Keratinocyte (primary cell): ENCODE results near the gene DECR2. TPM values are rescaled to one million over a fixed set of nuclear protein-coding genes. Genes with fewer than 3 reads are reported as not detected.

Source experiments
- DNase-seq: peaks from one replicate; pipeline ENCODE4 v3.0.0-alpha.2; 2011; ENCODE audit warnings: low read depth, missing footprints, low spot score
- FAIRE-seq: peaks from 2 replicates; lab custom pipeline; 2011; peaks lifted over from hg19 to GRCh38; lab: Jason Lieb, UNC
- H2AFZ ChIP-seq: 2 replicates; pipeline ENCODE4 v1.6.0; 2012; ENCODE audit warnings: low read length, control low read depth, inconsistent platforms; ENCODE audit not compliant: control insufficient read depth
- H3K27ac ChIP-seq: 2 replicates; pipeline ENCODE4 v1.5.1; 2011; ENCODE audit warnings: low read length; ENCODE audit not compliant: control insufficient read depth, insufficient read depth
- H3K27me3 ChIP-seq: 3 replicates; pipeline ENCODE4 v1.6.0; 2011; ENCODE audit warnings: low read length; ENCODE audit not compliant: control insufficient read depth, insufficient read depth; ENCODE audit errors: extremely low read depth
- H3K36me3 ChIP-seq, 2 experiments: 2 replicates in 1 of 2; 3 replicates in 1 of 2; pipeline ENCODE4 v1.5.1; 2011; ENCODE audit warnings: low read length in 2 of 2, mild to moderate bottlenecking in 1 of 2; ENCODE audit not compliant: control insufficient read depth in 2 of 2, insufficient read depth in 2 of 2; ENCODE audit errors: extremely low read depth in 1 of 2
- H3K4me1 ChIP-seq: 3 replicates; pipeline ENCODE4 v1.5.1; 2011; ENCODE audit warnings: low read length; ENCODE audit not compliant: control insufficient read depth, insufficient read depth; ENCODE audit errors: extremely low read depth
- H3K4me2 ChIP-seq: 3 replicates; pipeline ENCODE4 v1.6.0; 2011; ENCODE audit warnings: low read depth, low read length; ENCODE audit not compliant: control insufficient read depth, insufficient read depth; ENCODE audit errors: extremely low read depth
- H3K4me3 ChIP-seq, 3 experiments: fragments of 200-600 bp in 1 of 3; sonication (generic) in 1 of 3; 2 replicates in 2 of 3; 3 replicates in 1 of 3; pipeline ENCODE4 v1.5.1; 2011 to 2016; ENCODE audit warnings: low read length in 3 of 3, mild to moderate bottlenecking in 3 of 3, control low read depth in 2 of 3, inconsistent platforms in 1 of 3, low read depth in 1 of 3, mixed read lengths in 1 of 3, mixed run types in 1 of 3, moderate library complexity in 1 of 3; ENCODE audit not compliant: control insufficient read depth in 2 of 3, insufficient read depth in 2 of 3; ENCODE audit errors: extremely low read depth in 1 of 3
- H3K79me2 ChIP-seq: 2 replicates; pipeline ENCODE4 v1.6.0; 2012; ENCODE audit warnings: low read length; ENCODE audit not compliant: control insufficient read depth, insufficient read depth
- H3K9ac ChIP-seq: 3 replicates; pipeline ENCODE4 v1.6.0; 2011; ENCODE audit warnings: low read length; ENCODE audit not compliant: control insufficient read depth, insufficient read depth; ENCODE audit errors: extremely low read depth
- H3K9me1 ChIP-seq: 3 replicates; pipeline ENCODE4 v1.6.0; 2011; ENCODE audit warnings: low read length; ENCODE audit not compliant: control insufficient read depth, insufficient read depth; ENCODE audit errors: extremely low read depth
- H3K9me3 ChIP-seq: 2 replicates; pipeline ENCODE4 v1.5.1; 2012; ENCODE audit warnings: low read depth, low read length; ENCODE audit not compliant: control insufficient read depth
- H4K20me1 ChIP-seq: 3 replicates; pipeline ENCODE4 v1.6.0; 2011; ENCODE audit warnings: low read length; ENCODE audit not compliant: control insufficient read depth, insufficient read depth; ENCODE audit errors: extremely low read depth
- EZH2 ChIP-seq: IDR thresholded peaks from one replicate; pipeline ENCODE4 v1.6.1; 2012; ENCODE audit warnings: inconsistent platforms, mild to moderate bottlenecking, low read length, moderate library complexity
- dilution Hi-C: fragments of 300-500 bp; cut with MboI; formaldehyde crosslinking; loops from one replicate; pipeline ENCODE4 v1.7.0; 2020; ENCODE audit warnings: low sequenced_read_pairs; ENCODE audit not compliant: extremely low pct_ligation_motif_present
- polyA plus RNA-seq, 5 experiments: library from polyadenylated mRNA; depleted of rRNA in 3 of 5; stranded (reverse) in 3 of 5; stranded (forward) in 1 of 5; unstranded in 1 of 5; fragments of >200 nt; gene quantifications; 1 replicate in 1 of 5; 2 replicates in 3 of 5; 3 replicates in 1 of 5; pipeline versions ENCODE4 v1.2.1 to v1.2.3, GENCODE V29; 2011 to 2012; ENCODE audit warnings: missing spikeins in 2 of 5, low read depth in 1 of 5, low replicate concordance in 1 of 5
- TF ChIP-seq, protein P1 (sequence below), 3 experiments: IDR thresholded peaks in 1 of 3; conservative IDR thresholded peaks in 1 of 3; optimal IDR thresholded peaks in 1 of 3; 2 replicates in 2 of 3; 3 replicates in 1 of 3; pipeline versions ENCODE3 to v1.5.1; 2011; ENCODE audit warnings: low read length in 3 of 3, mild to moderate bottlenecking in 3 of 3, moderate library complexity in 2 of 3, control low read depth in 1 of 3, inconsistent platforms in 1 of 3; ENCODE audit not compliant: insufficient read depth in 2 of 3; ENCODE audit errors: extremely low read depth in 1 of 3

The DECR2 gene
- polyA plus RNA-seq, 1 donor (not counting 4 experiments of a cell fraction or from before 2014, with no cell fraction given): 14.2 TPM

DNA sequence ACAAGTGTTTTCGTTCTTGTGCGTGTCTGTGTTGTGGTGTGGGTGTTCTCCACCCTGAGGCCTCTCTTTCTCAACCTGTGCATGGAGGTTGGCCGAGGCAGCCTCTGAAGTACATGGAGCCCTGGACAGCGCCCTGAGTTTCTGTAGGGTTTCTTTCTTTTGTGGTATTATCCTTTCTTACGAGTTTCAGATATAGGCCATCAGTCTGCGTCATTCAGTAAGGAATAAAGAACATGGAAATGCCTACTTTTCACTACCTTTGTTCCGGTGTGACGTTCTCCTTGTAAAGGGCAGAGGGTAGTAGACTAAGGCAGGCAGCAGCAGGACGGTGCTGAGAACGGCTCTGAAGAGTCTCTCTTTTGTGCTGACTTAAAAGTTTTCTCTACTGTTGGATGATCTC lies 42.3 kb downstream of the DECR2 start:
- peaks cover 33% of the 10 kb centered on the region for H3K79me2 ChIP-seq
- dilution Hi-C loops: no loop called here
- H3K9me3 ChIP-seq: no peaks in the 10 kb centered on the region
- no peak overlapping the region for H3K9ac ChIP-seq
- H4K20me1 ChIP-seq: peaks cover 3% of the 10 kb centered on the region
- no peak overlapping the region for H3K4me2 ChIP-seq
- peaks cover 2% of the 10 kb centered on the region for H3K9me1 ChIP-seq
- H2AFZ ChIP-seq: no peak overlapping the region
- H3K36me3 ChIP-seq: peaks cover 3 to 5% of the 10 kb centered on the region in 2 experiments
- H3K4me1 ChIP-seq: no peaks in the 10 kb centered on the region
- no peak overlapping the region for H3K4me3 ChIP-seq
- DNase-seq (no peak), FAIRE-seq (no peak)
- TF ChIP-seq EZH2: no peak
- TF ChIP-seq, protein P1, sequence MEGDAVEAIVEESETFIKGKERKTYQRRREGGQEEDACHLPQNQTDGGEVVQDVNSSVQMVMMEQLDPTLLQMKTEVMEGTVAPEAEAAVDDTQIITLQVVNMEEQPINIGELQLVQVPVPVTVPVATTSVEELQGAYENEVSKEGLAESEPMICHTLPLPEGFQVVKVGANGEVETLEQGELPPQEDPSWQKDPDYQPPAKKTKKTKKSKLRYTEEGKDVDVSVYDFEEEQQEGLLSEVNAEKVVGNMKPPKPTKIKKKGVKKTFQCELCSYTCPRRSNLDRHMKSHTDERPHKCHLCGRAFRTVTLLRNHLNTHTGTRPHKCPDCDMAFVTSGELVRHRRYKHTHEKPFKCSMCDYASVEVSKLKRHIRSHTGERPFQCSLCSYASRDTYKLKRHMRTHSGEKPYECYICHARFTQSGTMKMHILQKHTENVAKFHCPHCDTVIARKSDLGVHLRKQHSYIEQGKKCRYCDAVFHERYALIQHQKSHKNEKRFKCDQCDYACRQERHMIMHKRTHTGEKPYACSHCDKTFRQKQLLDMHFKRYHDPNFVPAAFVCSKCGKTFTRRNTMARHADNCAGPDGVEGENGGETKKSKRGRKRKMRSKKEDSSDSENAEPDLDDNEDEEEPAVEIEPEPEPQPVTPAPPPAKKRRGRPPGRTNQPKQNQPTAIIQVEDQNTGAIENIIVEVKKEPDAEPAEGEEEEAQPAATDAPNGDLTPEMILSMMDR (optimal IDR thresholded peaks at IDR 0.05 in 1 of 3, IDR thresholded peaks at IDR 0.05 in 1 of 3, conservative IDR thresholded peaks at IDR 0.05 in 1 of 3; ENCODE audit: extremely low read depth in 1 of 3, insufficient read depth in 2 of 3, low read length in 3 of 3): no peak
- no peak overlapping the region for H3K27ac ChIP-seq
- H3K27me3 ChIP-seq: no peaks in the 10 kb centered on the region

DNA sequence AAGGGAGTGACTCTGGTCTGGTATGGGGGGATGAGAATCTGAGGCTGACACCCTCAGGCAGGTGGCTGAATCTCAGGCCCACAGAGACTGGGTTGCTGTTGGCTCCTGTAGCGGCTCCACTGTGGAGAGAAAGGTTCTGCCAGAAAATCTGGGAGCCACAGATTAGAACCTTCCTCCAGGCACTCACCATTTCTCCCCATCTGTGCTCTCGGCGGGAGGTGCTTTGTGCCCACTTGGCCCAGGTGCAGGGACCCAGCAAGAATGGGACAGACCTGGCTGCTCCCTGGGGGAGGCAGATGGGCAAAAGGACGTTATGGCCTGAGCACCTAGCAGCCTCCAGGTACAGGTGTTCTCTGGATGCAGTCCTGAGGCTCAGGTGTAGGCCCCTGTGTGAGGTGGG lies 43.9 kb downstream of the DECR2 start:
- Histone ChIP-seq H2AFZ (no peak overlapping the region), H3K27me3 (no peaks in the 10 kb centered on the region), H3K9me3 (no peaks in the 10 kb centered on the region), H3K27ac (no peak overlapping the region), H3K4me1 (no peaks in the 10 kb centered on the region), H3K4me3 (no peak overlapping the region), H3K79me2 (peaks cover 32% of the 10 kb centered on the region), H3K4me2 (no peak overlapping the region), H3K9ac (no peak overlapping the region), H3K36me3 (peaks cover 1 to 3% of the 10 kb centered on the region in 2 experiments), H4K20me1 (peaks cover 3% of the 10 kb centered on the region), H3K9me1 (no peaks in the 10 kb centered on the region)
- DNase-seq (no peak), FAIRE-seq (no peak)
- TF ChIP-seq EZH2: no peak
- TF ChIP-seq, protein P1 (optimal IDR thresholded peaks at IDR 0.05 in 1 of 3, IDR thresholded peaks at IDR 0.05 in 1 of 3, conservative IDR thresholded peaks at IDR 0.05 in 1 of 3; ENCODE audit: extremely low read depth in 1 of 3, insufficient read depth in 2 of 3, low read length in 3 of 3): no peak
- dilution Hi-C loops: no loop called here
